ENCODE results near the gene ESRRG. TPM values are rescaled to one million over a fixed set of nuclear protein-coding genes. Genes with fewer than 3 reads are reported as not detected.

The ESRRG gene
- total and polyA plus RNA-seq, 2 of the 8 experiments (the other 6 are each of a cell fraction or from before 2014, with no cell fraction given), result 0.59 to 1.4 TPM

DNA sequence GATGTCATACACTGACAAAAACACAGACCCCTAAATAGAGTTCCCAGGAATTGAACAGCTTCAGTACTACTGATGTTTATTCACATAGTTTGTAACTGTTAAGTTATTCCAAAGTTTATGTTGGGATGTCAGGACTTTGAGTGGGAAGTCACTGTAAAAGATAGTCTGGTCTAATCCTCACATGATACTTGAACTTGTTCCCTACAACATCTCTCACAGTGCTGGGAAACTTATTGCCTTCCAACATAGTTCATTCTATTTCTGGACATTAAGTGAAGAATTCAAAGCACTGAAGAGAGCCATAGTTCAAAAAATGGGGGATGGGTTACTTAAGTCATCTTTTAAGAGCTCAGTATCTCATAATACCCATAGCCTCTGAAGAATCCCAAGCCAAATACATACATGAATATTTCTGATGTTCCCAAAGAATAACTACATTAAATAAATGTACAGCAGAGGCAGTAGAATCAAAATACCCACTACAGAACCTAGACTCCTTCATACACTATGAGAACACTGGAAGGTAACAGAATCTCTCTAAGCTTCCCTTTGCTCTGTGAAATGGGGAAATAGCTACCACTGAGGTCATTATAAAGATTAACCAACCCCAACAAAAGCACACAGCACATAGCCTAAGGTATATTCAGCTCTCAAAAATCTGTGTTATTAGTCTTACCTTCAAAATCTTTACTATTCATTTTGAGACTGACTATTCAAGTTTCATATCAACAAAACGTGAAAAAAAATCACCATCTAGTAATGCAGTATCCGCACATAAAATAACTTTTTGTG, 81.4 kb downstream of the ESRRG start (continued):
- TF ChIP-seq, protein P1, sequence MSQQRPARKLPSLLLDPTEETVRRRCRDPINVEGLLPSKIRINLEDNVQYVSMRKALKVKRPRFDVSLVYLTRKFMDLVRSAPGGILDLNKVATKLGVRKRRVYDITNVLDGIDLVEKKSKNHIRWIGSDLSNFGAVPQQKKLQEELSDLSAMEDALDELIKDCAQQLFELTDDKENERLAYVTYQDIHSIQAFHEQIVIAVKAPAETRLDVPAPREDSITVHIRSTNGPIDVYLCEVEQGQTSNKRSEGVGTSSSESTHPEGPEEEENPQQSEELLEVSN (IDR thresholded peaks at IDR 0.05), result no peak
- TF ChIP-seq, protein P2, sequence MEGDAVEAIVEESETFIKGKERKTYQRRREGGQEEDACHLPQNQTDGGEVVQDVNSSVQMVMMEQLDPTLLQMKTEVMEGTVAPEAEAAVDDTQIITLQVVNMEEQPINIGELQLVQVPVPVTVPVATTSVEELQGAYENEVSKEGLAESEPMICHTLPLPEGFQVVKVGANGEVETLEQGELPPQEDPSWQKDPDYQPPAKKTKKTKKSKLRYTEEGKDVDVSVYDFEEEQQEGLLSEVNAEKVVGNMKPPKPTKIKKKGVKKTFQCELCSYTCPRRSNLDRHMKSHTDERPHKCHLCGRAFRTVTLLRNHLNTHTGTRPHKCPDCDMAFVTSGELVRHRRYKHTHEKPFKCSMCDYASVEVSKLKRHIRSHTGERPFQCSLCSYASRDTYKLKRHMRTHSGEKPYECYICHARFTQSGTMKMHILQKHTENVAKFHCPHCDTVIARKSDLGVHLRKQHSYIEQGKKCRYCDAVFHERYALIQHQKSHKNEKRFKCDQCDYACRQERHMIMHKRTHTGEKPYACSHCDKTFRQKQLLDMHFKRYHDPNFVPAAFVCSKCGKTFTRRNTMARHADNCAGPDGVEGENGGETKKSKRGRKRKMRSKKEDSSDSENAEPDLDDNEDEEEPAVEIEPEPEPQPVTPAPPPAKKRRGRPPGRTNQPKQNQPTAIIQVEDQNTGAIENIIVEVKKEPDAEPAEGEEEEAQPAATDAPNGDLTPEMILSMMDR (IDR thresholded peaks at IDR 0.05; ENCODE audit: control extremely low read depth in 1 of 3, insufficient read depth in 1 of 3, low read depth in 1 of 3, low read length in 3 of 3), result no peak
- TF ChIP-seq NANOG (IDR thresholded peaks at IDR 0.05; ENCODE audit: insufficient read depth, low read depth, low read length, poor library complexity, severe bottlenecking), result no peak

Data from H1 (cell line).